WTC11 (cell line): ENCODE data around the gene ZNF689. TPM values are rescaled to one million over a fixed set of nuclear protein-coding genes. Genes with fewer than 3 reads are reported as not detected.

Experiments used
- ATAC-seq: fragments of 200-7000 bp; cut with Tn5 transposase; 2 replicates; pipeline ENCODE4 v1.10.0; 2021; ENCODE audit warnings: mild to moderate bottlenecking, moderate library complexity
- CTCF ChIA-PET: fragments of 300-600 bp; sonication (Branson Sonifier 250); formaldehyde crosslinking; loops from one replicate; lab custom pipeline; 2021; ENCODE audit warnings: antibody characterized with exemption; lab: Charles Lee
- POLR2A ChIA-PET: fragments of 350-600 bp; sonication (Branson Sonifier 250); formaldehyde crosslinking; loops from one replicate; lab custom pipeline; 2021; ENCODE audit warnings: antibody characterized with exemption; lab: Charles Lee
- DNase-seq: peaks from one replicate; pipeline ENCODE4 v3.0.0; 2021; ENCODE audit warnings: low spot score
- H3K27ac Mint-ChIP-seq: 2 replicates; pipeline ENCODE4 v1.8.0; 2021; ENCODE audit warnings: mixed read lengths
- H3K27me3 Mint-ChIP-seq: 2 replicates; pipeline ENCODE4 v1.8.0; 2021; ENCODE audit warnings: low read depth, mild to moderate bottlenecking, moderate library complexity, mixed read lengths
- H3K36me3 Mint-ChIP-seq: 2 replicates; pipeline ENCODE4 v1.8.0; 2021; ENCODE audit warnings: mixed read lengths
- H3K4me1 Mint-ChIP-seq: 2 replicates; pipeline ENCODE4 v1.8.0; 2022; ENCODE audit warnings: mixed read lengths
- H3K4me3 Mint-ChIP-seq: 2 replicates; pipeline ENCODE4 v1.8.0; 2021; ENCODE audit warnings: mild to moderate bottlenecking, moderate library complexity, mixed read lengths
- H3K9me3 Mint-ChIP-seq: 2 replicates; pipeline ENCODE4 v1.8.0; 2021; ENCODE audit warnings: mixed read lengths
- AR ChIP-seq: fragments of 250-450 bp; sonication (Bioruptor Pico); IDR thresholded peaks from 2 replicates; pipeline ENCODE4 v1.9.0; 2021; ENCODE audit warnings: mild to moderate bottlenecking
- ATF6 ChIP-seq: sonication (generic); formaldehyde crosslinking; IDR thresholded peaks from 2 replicates; pipeline ENCODE4 v1.8.1; 2023; ENCODE audit warnings: mild to moderate bottlenecking, missing genetic modification reagents
- CTCF ChIP-seq: fragments of 200-600 bp; IDR thresholded peaks from 2 replicates; pipeline ENCODE4 v1.8.0; 2022; ENCODE audit warnings: antibody characterized with exemption
- E2F5 ChIP-seq: sonication (generic); formaldehyde crosslinking; IDR thresholded peaks from 2 replicates; pipeline ENCODE4 v1.8.1; 2022; ENCODE audit warnings: mild to moderate bottlenecking, moderate library complexity, missing genetic modification reagents
- ESRRA ChIP-seq: sonication (generic); formaldehyde crosslinking; IDR thresholded peaks from 2 replicates; pipeline ENCODE4 v1.8.1; 2022; ENCODE audit warnings: mild to moderate bottlenecking, missing genetic modification reagents, borderline replicate concordance
- ETV6 ChIP-seq: sonication (generic); formaldehyde crosslinking; IDR thresholded peaks from 2 replicates; pipeline ENCODE4 v1.8.1; 2022; ENCODE audit warnings: mild to moderate bottlenecking, missing genetic modification reagents
- FOXK1 ChIP-seq: sonication (generic); formaldehyde crosslinking; IDR thresholded peaks from 2 replicates; pipeline ENCODE4 v1.8.0; 2022; ENCODE audit warnings: mild to moderate bottlenecking, moderate library complexity, missing genetic modification reagents
- IRF2 ChIP-seq: sonication (generic); formaldehyde crosslinking; IDR thresholded peaks from 2 replicates; pipeline ENCODE4 v1.8.0; 2022; ENCODE audit warnings: low read depth, missing genetic modification reagents, borderline replicate concordance
- NFYB ChIP-seq: sonication (generic); formaldehyde crosslinking; conservative IDR thresholded peaks from 2 replicates; pipeline ENCODE4 v1.8.0; 2022; ENCODE audit warnings: low read depth, missing genetic modification reagents
- NR2C2 ChIP-seq: sonication (generic); formaldehyde crosslinking; IDR thresholded peaks from 2 replicates; pipeline ENCODE4 v1.8.0; 2022; ENCODE audit warnings: mild to moderate bottlenecking, missing genetic modification reagents
- PREB ChIP-seq: sonication (generic); formaldehyde crosslinking; IDR thresholded peaks from 2 replicates; pipeline ENCODE4 v1.8.1; 2022; ENCODE audit warnings: mild to moderate bottlenecking, missing genetic modification reagents, moderate library complexity, borderline replicate concordance
- RORB ChIP-seq: fragments of 250-450 bp; sonication (Bioruptor Pico); IDR thresholded peaks from 2 replicates; pipeline ENCODE4 v1.9.0; 2021; ENCODE audit warnings: mild to moderate bottlenecking
- SMAD4 ChIP-seq: sonication (generic); formaldehyde crosslinking; IDR thresholded peaks from 2 replicates; pipeline ENCODE4 v1.8.0; 2022; ENCODE audit warnings: mild to moderate bottlenecking, missing genetic modification reagents
- SOX15 ChIP-seq: fragments of 250-450 bp; sonication (Bioruptor Pico); IDR thresholded peaks from 2 replicates; pipeline ENCODE4 v1.9.0; 2021; ENCODE audit warnings: mild to moderate bottlenecking
- ZMAT4 ChIP-seq: fragments of 250-450 bp; sonication (Bioruptor Pico); IDR thresholded peaks from 2 replicates; pipeline ENCODE4 v1.9.0; 2021; ENCODE audit warnings: mild to moderate bottlenecking
- ZNF219 ChIP-seq: sonication (generic); formaldehyde crosslinking; IDR thresholded peaks from 2 replicates; pipeline ENCODE4 v1.8.0; 2023; ENCODE audit warnings: missing genetic modification reagents, mild to moderate bottlenecking, borderline replicate concordance
- ZNF232 ChIP-seq: sonication (generic); formaldehyde crosslinking; IDR thresholded peaks from 2 replicates; pipeline ENCODE4 v1.8.0; 2022; ENCODE audit warnings: mild to moderate bottlenecking, missing genetic modification reagents
- ZNF317 ChIP-seq: sonication (generic); formaldehyde crosslinking; IDR thresholded peaks from 2 replicates; pipeline ENCODE4 v1.8.1; 2023; ENCODE audit warnings: low read depth, mild to moderate bottlenecking, moderate library complexity, missing genetic modification reagents, borderline replicate concordance
- ZNF512 ChIP-seq: sonication (generic); formaldehyde crosslinking; IDR thresholded peaks from 2 replicates; pipeline ENCODE4 v1.8.1; 2022; ENCODE audit warnings: missing genetic modification reagents, borderline replicate concordance
- ZSCAN18 ChIP-seq: fragments of 250-450 bp; sonication (Bioruptor Pico); IDR thresholded peaks from 2 replicates; pipeline ENCODE4 v2.1.2; 2022; ENCODE audit warnings: mild to moderate bottlenecking, moderate library complexity
- total RNA-seq: library from RNA; stranded (reverse); gene quantifications from 3 replicates; pipeline ENCODE4 v1.2.3, GENCODE V29; 2021

The ZNF689 gene
- total RNA-seq, 1 experiment from 2014 or later, result 13.2 TPM

GRCh38 chr16:30553393-30553899, 56.7 kb downstream of the ZNF689 start:
- no peak for DNase-seq
- Mint-ChIP-seq H3K27me3 (no peaks in the 10 kb centered on the region), H3K9me3 (no peaks in the 10 kb centered on the region), H3K27ac (peak overlapping the region; percentile 58), H3K4me1 (peaks cover 18% of the 10 kb centered on the region), H3K36me3 (peaks cover 18% of the 10 kb centered on the region), H3K4me3 (no peak overlapping the region)
- ChIA-PET POLR2A (no interaction called here), CTCF (interaction anchor here (1.4 kb wide), 1 partner anchor 18 kb away, joined by 3 read pairs; no protein-coding TSS in a partner anchor)
- no peak for TF ChIP-seq AR (CRISPR knock-in tag)
- no peak for TF ChIP-seq CTCF
- no peak for TF ChIP-seq ETV6
- no peak for TF ChIP-seq PREB
- no peak for TF ChIP-seq ZNF512 (CRISPR knock-in tag)
- no peak for TF ChIP-seq SMAD4 (CRISPR knock-in tag)
- no peak for TF ChIP-seq ZNF219
- no peak for TF ChIP-seq E2F5
- no peak for TF ChIP-seq ZNF232 (CRISPR knock-in tag)
- no peak for TF ChIP-seq ATF6 (CRISPR knock-in tag)
- TF ChIP-seq RORB (CRISPR knock-in tag), result no peak
- no peak for TF ChIP-seq SOX15 (CRISPR knock-in tag)
- TF ChIP-seq IRF2 (CRISPR knock-in tag), result no peak
- TF ChIP-seq NFYB, result no peak
- no peak for TF ChIP-seq FOXK1 (CRISPR knock-in tag)
- TF ChIP-seq ZSCAN18, result no peak
- TF ChIP-seq NR2C2 (CRISPR knock-in tag), result no peak
- TF ChIP-seq ESRRA, result no peak
- TF ChIP-seq ZNF317 (CRISPR knock-in tag), result no peak
- no peak for TF ChIP-seq ZMAT4 (CRISPR knock-in tag)
- ATAC-seq, result no peak
